ENCODE data around the gene LMF1. TPM values are rescaled to one million over a fixed set of nuclear protein-coding genes. Genes with fewer than 3 reads are reported as not detected.

Gene LMF1
- total and polyA plus RNA-seq, 9 of the 15 experiments (the other 6 are each of a cell fraction or from before 2014, with no cell fraction given) = 0.11 to 1.6 (median 0.55) TPM; not detected in 1

DNA sequence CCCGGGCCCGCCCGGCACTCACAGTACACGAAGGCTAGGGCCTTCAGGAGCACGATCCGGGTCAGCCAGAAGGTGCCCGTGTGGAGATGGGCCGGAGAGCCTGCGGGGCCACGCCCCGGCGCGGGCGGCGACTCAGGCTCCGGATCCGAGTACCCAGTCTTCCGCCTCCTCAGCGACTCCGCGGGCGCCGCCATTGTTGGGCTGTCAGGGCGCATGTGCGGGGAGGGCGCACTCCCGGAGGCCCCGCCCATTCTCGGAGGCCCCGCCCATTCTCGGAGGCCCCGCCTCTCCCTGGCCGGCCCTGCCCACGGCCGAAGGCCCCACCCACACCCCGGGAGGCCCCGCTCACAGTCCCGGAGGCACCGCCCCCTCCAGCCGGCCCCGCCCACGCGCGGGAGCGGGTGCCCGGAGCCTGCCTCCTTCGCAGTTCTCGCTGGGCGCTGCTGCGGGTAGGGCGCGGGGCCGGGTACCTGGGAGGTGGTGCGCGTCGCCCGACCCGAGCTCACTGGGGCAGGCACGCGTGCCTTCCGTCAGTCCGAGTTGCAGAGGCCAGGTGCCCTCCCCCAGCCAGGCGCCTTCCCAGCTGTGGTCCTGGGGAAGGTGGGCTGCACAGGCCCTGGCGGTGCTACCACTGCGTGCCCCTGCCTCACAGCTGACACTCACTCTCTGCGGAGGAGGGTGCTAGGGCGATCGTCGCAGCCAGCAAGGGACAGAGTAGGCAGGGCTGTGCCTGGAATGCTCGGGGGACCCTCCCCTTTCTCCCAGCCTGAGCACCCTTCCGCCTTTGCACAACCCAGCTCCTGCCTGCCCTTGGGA lies at the start of gene LMF1 (continued):
- TF ChIP-seq NKRF (IDR thresholded peaks at IDR 0.05; ENCODE audit: borderline replicate concordance) (no peak), ZNF79 (CRISPR knock-in tag; IDR thresholded peaks at IDR 0.05; ENCODE audit: low read depth) (no peak), TFAP4 (CRISPR knock-in tag; IDR thresholded peaks at IDR 0.05; ENCODE audit: borderline replicate concordance) (peak; percentile 51; the same call in 1 of the 2 replicates), XRCC4 (IDR thresholded peaks at IDR 0.05; ENCODE audit: extremely low read depth, insufficient read depth, insufficient read length) (no peak), TFAM (CRISPR knock-in tag; conservative IDR thresholded peaks at IDR 0.05) (no peak), IFI16 (CRISPR knock-in tag; IDR thresholded peaks at IDR 0.05) (no peak), ZNF239 (CRISPR knock-in tag; IDR thresholded peaks at IDR 0.05) (no peak), ZNF589 (CRISPR knock-in tag; IDR thresholded peaks at IDR 0.05; ENCODE audit: low read depth) (no peak), RHOXF2B (CRISPR knock-in tag; conservative IDR thresholded peaks at IDR 0.05) (no peak), HNRNPL (IDR thresholded peaks at IDR 0.05; ENCODE audit: low read depth, low read length) (0 out of 2 replicates have a peak, but pooled peaks have one; percentile 30)
- TF ChIP-seq, protein P1, sequence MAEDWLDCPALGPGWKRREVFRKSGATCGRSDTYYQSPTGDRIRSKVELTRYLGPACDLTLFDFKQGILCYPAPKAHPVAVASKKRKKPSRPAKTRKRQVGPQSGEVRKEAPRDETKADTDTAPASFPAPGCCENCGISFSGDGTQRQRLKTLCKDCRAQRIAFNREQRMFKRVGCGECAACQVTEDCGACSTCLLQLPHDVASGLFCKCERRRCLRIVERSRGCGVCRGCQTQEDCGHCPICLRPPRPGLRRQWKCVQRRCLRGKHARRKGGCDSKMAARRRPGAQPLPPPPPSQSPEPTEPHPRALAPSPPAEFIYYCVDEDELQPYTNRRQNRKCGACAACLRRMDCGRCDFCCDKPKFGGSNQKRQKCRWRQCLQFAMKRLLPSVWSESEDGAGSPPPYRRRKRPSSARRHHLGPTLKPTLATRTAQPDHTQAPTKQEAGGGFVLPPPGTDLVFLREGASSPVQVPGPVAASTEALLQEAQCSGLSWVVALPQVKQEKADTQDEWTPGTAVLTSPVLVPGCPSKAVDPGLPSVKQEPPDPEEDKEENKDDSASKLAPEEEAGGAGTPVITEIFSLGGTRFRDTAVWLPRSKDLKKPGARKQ (CRISPR knock-in tag; IDR thresholded peaks at IDR 0.05) = no peak
- TF ChIP-seq, protein P2, sequence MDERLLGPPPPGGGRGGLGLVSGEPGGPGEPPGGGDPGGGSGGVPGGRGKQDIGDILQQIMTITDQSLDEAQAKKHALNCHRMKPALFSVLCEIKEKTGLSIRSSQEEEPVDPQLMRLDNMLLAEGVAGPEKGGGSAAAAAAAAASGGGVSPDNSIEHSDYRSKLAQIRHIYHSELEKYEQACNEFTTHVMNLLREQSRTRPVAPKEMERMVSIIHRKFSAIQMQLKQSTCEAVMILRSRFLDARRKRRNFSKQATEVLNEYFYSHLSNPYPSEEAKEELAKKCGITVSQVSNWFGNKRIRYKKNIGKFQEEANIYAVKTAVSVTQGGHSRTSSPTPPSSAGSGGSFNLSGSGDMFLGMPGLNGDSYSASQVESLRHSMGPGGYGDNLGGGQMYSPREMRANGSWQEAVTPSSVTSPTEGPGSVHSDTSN (CRISPR knock-in tag; IDR thresholded peaks at IDR 0.05; ENCODE audit: low read depth) = no peak
- TF ChIP-seq, protein P2 (tag; conservative IDR thresholded peaks at IDR 0.05; ENCODE audit: low read depth) = no peak
- TF ChIP-seq, protein P3, sequence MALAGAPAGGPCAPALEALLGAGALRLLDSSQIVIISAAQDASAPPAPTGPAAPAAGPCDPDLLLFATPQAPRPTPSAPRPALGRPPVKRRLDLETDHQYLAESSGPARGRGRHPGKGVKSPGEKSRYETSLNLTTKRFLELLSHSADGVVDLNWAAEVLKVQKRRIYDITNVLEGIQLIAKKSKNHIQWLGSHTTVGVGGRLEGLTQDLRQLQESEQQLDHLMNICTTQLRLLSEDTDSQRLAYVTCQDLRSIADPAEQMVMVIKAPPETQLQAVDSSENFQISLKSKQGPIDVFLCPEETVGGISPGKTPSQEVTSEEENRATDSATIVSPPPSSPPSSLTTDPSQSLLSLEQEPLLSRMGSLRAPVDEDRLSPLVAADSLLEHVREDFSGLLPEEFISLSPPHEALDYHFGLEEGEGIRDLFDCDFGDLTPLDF (CRISPR knock-in tag; IDR thresholded peaks at IDR 0.05) = peak; percentile 44; the same call in 1 of the 2 replicates
- TF ChIP-seq, protein P4, sequence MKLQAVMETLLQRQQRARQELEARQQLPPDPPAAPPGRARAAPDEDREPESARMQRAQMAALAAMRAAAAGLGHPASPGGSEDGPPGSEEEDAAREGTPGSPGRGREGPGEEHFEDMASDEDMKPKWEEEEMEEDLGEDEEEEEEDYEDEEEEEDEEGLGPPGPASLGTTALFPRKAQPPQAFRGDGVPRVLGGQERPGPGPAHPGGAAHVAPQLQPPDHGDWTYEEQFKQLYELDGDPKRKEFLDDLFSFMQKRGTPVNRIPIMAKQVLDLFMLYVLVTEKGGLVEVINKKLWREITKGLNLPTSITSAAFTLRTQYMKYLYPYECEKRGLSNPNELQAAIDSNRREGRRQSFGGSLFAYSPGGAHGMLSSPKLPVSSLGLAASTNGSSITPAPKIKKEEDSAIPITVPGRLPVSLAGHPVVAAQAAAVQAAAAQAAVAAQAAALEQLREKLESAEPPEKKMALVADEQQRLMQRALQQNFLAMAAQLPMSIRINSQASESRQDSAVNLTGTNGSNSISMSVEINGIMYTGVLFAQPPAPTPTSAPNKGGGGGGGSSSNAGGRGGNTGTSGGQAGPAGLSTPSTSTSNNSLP (IDR thresholded peaks at IDR 0.05; ENCODE audit: borderline replicate concordance, low read depth, low read length) = no peak

All from K562 (cell line).